SJCRH30 (cell line): ENCODE results near the gene PVALEF. TPM values are rescaled to one million over a fixed set of nuclear protein-coding genes. Genes with fewer than 3 reads are reported as not detected.

Experiments used
- DNase-seq, 2 experiments: peaks; one replicate each; pipeline ENCODE4 v3.0.0-alpha.2; 2015 to 2020
- H3K27ac ChIP-seq: fragments of 250-450 bp; sonication (Bioruptor Pico); 2 replicates; pipeline ENCODE4 v1.5.1; 2020; ENCODE audit warnings: mild to moderate bottlenecking, moderate library complexity
- H3K27me3 ChIP-seq: fragments of 250-450 bp; sonication (Bioruptor Pico); 2 replicates; pipeline ENCODE4 v1.5.1; 2020; ENCODE audit warnings: mild to moderate bottlenecking, moderate library complexity
- H3K36me3 ChIP-seq: fragments of 250-450 bp; sonication (Bioruptor Pico); 2 replicates; pipeline ENCODE4 v1.5.1; 2020; ENCODE audit warnings: mild to moderate bottlenecking, moderate library complexity
- H3K4me1 ChIP-seq: fragments of 250-450 bp; sonication (Bioruptor Pico); 2 replicates; pipeline ENCODE4 v1.5.1; 2020; ENCODE audit warnings: mild to moderate bottlenecking, moderate library complexity
- H3K4me3 ChIP-seq: fragments of 250-450 bp; sonication (Bioruptor Pico); 2 replicates; pipeline ENCODE4 v1.5.1; 2020; ENCODE audit warnings: mild to moderate bottlenecking, moderate library complexity
- H3K9me3 ChIP-seq: fragments of 250-450 bp; sonication (Bioruptor Pico); replicated peaks from 2 replicates; pipeline ENCODE4 v1.5.1; 2020; ENCODE audit warnings: mild to moderate bottlenecking, moderate library complexity
- total RNA-seq: library from RNA; depleted of rRNA; stranded (reverse); fragments of >200 nt; shearing (Covaris generic); gene quantifications from 2 replicates; pipeline ENCODE4 v1.2.3, GENCODE V29; 2014

Gene PVALEF
- total RNA-seq, 1 experiment from 2014 or later: 0.61 TPM

- DNase-seq: no peak
- H3K4me3 ChIP-seq: no peak overlapping the region
- no peaks in the 10 kb centered on the region for H3K9me3 ChIP-seq
- no peaks in the 10 kb centered on the region for H3K27me3 ChIP-seq
- H3K27ac ChIP-seq: no peak overlapping the region
- no peaks in the 10 kb centered on the region for H3K36me3 ChIP-seq
- peaks cover 28% of the 10 kb centered on the region for H3K4me1 ChIP-seq
Measured at GRCh38 chr17:81160306-81160705, 5.0 kb upstream of the PVALEF start.

GRCh38 chr17:81160747-81161453 lies 4.4 kb upstream of the PVALEF start:
- Histone ChIP-seq H3K36me3 (no peaks in the 10 kb centered on the region), H3K27ac (no peak overlapping the region), H3K9me3 (no peaks in the 10 kb centered on the region), H3K4me1 (peaks cover 28% of the 10 kb centered on the region), H3K27me3 (no peaks in the 10 kb centered on the region), H3K4me3 (no peak overlapping the region)
- DNase-seq: no peak

GRCh38 chr17:81161536-81161935 lies 3.8 kb upstream of the PVALEF start:
- no peak overlapping the region for H3K4me3 ChIP-seq
- no peak overlapping the region for H3K27ac ChIP-seq
- no peaks in the 10 kb centered on the region for H3K27me3 ChIP-seq
- H3K4me1 ChIP-seq: peaks cover 28% of the 10 kb centered on the region
- no peak for DNase-seq
- H3K9me3 ChIP-seq: no peaks in the 10 kb centered on the region
- no peaks in the 10 kb centered on the region for H3K36me3 ChIP-seq

GRCh38 chr17:81161972-81162371 lies 3.3 kb upstream of the PVALEF start:
- H3K4me3 ChIP-seq: no peak overlapping the region
- H3K36me3 ChIP-seq: no peaks in the 10 kb centered on the region
- no peaks in the 10 kb centered on the region for H3K27me3 ChIP-seq
- H3K27ac ChIP-seq: no peak overlapping the region
- no peaks in the 10 kb centered on the region for H3K9me3 ChIP-seq
- peaks cover 28% of the 10 kb centered on the region for H3K4me1 ChIP-seq
- DNase-seq: no peak

GRCh38 chr17:81162491-81162890 lies 2.8 kb upstream of the PVALEF start:
- H3K9me3 ChIP-seq: no peaks in the 10 kb centered on the region
- no peak overlapping the region for H3K27ac ChIP-seq
- H3K36me3 ChIP-seq: no peaks in the 10 kb centered on the region
- no peak for DNase-seq
- no peaks in the 10 kb centered on the region for H3K27me3 ChIP-seq
- no peak overlapping the region for H3K4me3 ChIP-seq
- H3K4me1 ChIP-seq: peaks cover 28% of the 10 kb centered on the region

GRCh38 chr17:81163051-81163695 lies 2.1 kb upstream of the PVALEF start:
- H3K4me3 ChIP-seq: no peak overlapping the region
- H3K36me3 ChIP-seq: no peaks in the 10 kb centered on the region
- H3K27ac ChIP-seq: peak overlapping the region; percentile 97; the same call in 1 of the 2 replicates
- H3K4me1 ChIP-seq: peaks cover 28% of the 10 kb centered on the region
- no peaks in the 10 kb centered on the region for H3K27me3 ChIP-seq
- H3K9me3 ChIP-seq: no peaks in the 10 kb centered on the region
- DNase-seq: no peak

GRCh38 chr17:81163703-81164370 lies 1.5 kb upstream of the PVALEF start:
- Histone ChIP-seq H3K36me3 (no peaks in the 10 kb centered on the region), H3K27me3 (no peaks in the 10 kb centered on the region), H3K4me3 (peak overlapping the region; percentile 91), H3K27ac (peak overlapping the region; percentile 97), H3K4me1 (peaks cover 28% of the 10 kb centered on the region), H3K9me3 (no peaks in the 10 kb centered on the region)
- peak in 1 of 2 experiments; percentile 48 for DNase-seq

- Histone ChIP-seq H3K27ac (peak overlapping the region; percentile 97), H3K27me3 (no peaks in the 10 kb centered on the region), H3K4me1 (peaks cover 28% of the 10 kb centered on the region), H3K9me3 (no peaks in the 10 kb centered on the region), H3K36me3 (no peaks in the 10 kb centered on the region), H3K4me3 (peak overlapping the region; percentile 91)
- DNase-seq: peak; percentile 99
Measured at GRCh38 chr17:81164371-81165245, 699 bp upstream of the PVALEF start.

- DNase-seq: no peak
- no peaks in the 10 kb centered on the region for H3K9me3 ChIP-seq
- peaks cover 34% of the 10 kb centered on the region for H3K4me1 ChIP-seq
- no peaks in the 10 kb centered on the region for H3K27me3 ChIP-seq
- H3K4me3 ChIP-seq: peak within 1 kb of the TSS; percentile 91
- H3K36me3 ChIP-seq: no peaks in the 10 kb centered on the region
- H3K27ac ChIP-seq: peak within 1 kb of the TSS; percentile 97
Measured at GRCh38 chr17:81166033-81166492, 756 bp downstream of the PVALEF start, which contains the start of gene AATK. TSS of gene AATK (minus strand) at chr17:81166221. CDS start at chr17:81165992, 229 bp downstream.

- H3K4me1 ChIP-seq: peaks cover 36% of the 10 kb centered on the region
Measured at GRCh38 chr17:81167194-81167524, 1.9 kb downstream of the PVALEF start.

GRCh38 chr17:81167638-81168037 lies 2.3 kb downstream of the PVALEF start:
- Histone ChIP-seq H3K9me3 (no peaks in the 10 kb centered on the region), H3K36me3 (no peaks in the 10 kb centered on the region), H3K27me3 (no peaks in the 10 kb centered on the region), H3K27ac (no peak overlapping the region), H3K4me1 (peaks cover 31% of the 10 kb centered on the region), H3K4me3 (no peak overlapping the region)
- DNase-seq: no peak

More at GRCh38 chr17:81167194-81167524, 1.9 kb downstream of the PVALEF start:
- DNase-seq: no peak
- no peak overlapping the region for H3K4me3 ChIP-seq
- H3K36me3 ChIP-seq: no peaks in the 10 kb centered on the region
- no peak overlapping the region for H3K27ac ChIP-seq
- H3K27me3 ChIP-seq: no peaks in the 10 kb centered on the region
- H3K9me3 ChIP-seq: no peaks in the 10 kb centered on the region

GRCh38 chr17:81169870-81170309 lies 4.6 kb downstream of the PVALEF start:
- no peak overlapping the region for H3K4me3 ChIP-seq
- H3K27me3 ChIP-seq: no peaks in the 10 kb centered on the region
- H3K27ac ChIP-seq: no peak overlapping the region
- peaks cover 16% of the 10 kb centered on the region for H3K4me1 ChIP-seq
- H3K36me3 ChIP-seq: no peaks in the 10 kb centered on the region
- H3K9me3 ChIP-seq: peaks cover 8% of the 10 kb centered on the region
- no peak for DNase-seq

- Histone ChIP-seq H3K27me3 (no peaks in the 10 kb centered on the region), H3K4me1 (peaks cover 16% of the 10 kb centered on the region), H3K9me3 (peaks cover 13% of the 10 kb centered on the region), H3K4me3 (no peak overlapping the region), H3K36me3 (no peaks in the 10 kb centered on the region), H3K27ac (no peak overlapping the region)
- DNase-seq: peak; percentile 69 to 78
Measured at GRCh38 chr17:81170727-81171494, 5.6 kb downstream of the PVALEF start.

GRCh38 chr17:81171941-81172340 lies 6.6 kb downstream of the PVALEF start:
- Histone ChIP-seq H3K4me1 (peaks cover 16% of the 10 kb centered on the region), H3K27ac (no peak overlapping the region), H3K27me3 (no peaks in the 10 kb centered on the region), H3K36me3 (no peaks in the 10 kb centered on the region), H3K9me3 (peaks cover 13% of the 10 kb centered on the region), H3K4me3 (no peak overlapping the region)
- no peak for DNase-seq
